Measurements from ENCODE around the gene PRICKLE4.

The PRICKLE4 gene

DNA sequence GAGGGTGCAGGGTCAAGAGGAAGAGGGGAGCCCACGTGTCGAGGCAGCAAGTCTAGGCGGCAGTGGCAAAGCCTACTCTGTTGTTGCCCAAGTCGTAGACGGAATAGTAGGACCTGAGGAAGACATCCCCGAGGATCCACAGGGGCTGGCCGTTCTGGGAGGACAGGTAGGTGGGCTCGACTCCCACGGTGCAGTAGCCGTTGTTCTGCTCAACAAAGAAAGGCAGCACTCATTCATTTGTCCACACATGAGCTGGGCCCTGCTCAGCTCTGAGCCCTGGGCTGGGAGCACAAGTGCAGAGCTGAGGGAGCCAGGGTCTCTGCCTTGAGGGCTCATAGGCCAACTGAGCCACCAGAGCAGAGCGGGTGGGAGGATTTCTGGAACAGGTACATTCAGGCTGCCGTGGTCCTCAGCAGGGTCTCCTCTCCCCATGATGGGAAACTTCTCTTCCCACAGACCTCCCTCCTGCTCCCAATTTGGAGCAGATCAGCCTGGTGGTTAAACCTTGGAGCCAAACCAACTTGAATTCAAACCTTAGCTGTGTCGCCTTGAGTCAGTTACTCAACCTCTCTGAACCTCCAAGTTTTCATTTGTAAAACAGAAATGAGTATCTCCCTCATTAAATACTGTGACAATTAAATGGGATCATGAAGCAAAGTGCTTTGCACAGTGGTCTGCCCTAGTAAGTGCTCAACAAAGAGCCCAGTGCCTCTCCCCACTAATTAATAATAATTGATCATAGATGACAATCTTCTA lies 43.6 kb upstream of the PRICKLE4 start:
- Histone ChIP-seq H3K9ac (ENCODE audit: low read length) (no peak overlapping the region), H3K4me3 (ENCODE audit: low read length) (no peak overlapping the region), H3K9me3 (ENCODE audit: control insufficient read depth, low read depth, low read length) (no peaks in the 10 kb centered on the region), H3K27ac (ENCODE audit: low read length) (no peak overlapping the region), H3K27me3 (ENCODE audit: control insufficient read depth, insufficient read depth, low read length) (peaks cover 12% of the 10 kb centered on the region), H3K4me1 (ENCODE audit: control insufficient read depth, low read depth, low read length) (peaks cover 15% of the 10 kb centered on the region), H3K36me3 (ENCODE audit: control insufficient read depth, low read depth, low read length) (no peaks in the 10 kb centered on the region)

DNA sequence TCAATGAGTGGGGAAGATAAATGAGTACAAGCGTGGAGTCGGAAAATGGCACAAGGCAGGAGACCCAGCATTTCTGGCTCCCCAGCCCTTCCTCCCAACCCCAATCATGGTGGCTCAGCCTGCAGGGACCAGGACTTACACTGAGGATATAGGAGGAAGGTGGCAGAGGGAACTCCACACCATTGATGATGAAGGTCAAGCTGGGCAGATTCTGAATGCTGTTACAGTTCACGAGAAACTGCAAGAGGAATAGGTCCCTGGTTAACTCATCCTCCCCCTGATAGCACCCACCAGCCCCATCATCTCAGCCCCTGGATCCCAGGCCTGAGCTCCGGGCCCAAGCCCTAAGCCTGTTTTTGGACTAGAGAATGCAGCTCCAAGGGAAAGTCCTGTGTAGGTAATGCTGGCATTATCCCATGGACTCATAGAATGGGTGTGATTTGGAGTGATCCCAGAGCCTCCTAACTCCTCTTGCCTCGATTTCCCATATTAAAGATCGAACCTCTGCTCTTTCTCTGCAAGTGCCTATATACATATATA lies 42.9 kb upstream of the PRICKLE4 start:
- H3K9me3 ChIP-seq (ENCODE audit: control insufficient read depth, low read depth, low read length) = no peaks in the 10 kb centered on the region
- H3K9ac ChIP-seq (ENCODE audit: low read length) = no peak overlapping the region
- peaks cover 12% of the 10 kb centered on the region for H3K4me1 ChIP-seq (ENCODE audit: control insufficient read depth, low read depth, low read length)
- H3K27ac ChIP-seq (ENCODE audit: low read length) = no peak overlapping the region
- no peak overlapping the region for H3K4me3 ChIP-seq (ENCODE audit: low read length)
- H3K36me3 ChIP-seq (ENCODE audit: control insufficient read depth, low read depth, low read length) = no peaks in the 10 kb centered on the region
- H3K27me3 ChIP-seq (ENCODE audit: control insufficient read depth, insufficient read depth, low read length) = peaks cover 9% of the 10 kb centered on the region

DNA sequence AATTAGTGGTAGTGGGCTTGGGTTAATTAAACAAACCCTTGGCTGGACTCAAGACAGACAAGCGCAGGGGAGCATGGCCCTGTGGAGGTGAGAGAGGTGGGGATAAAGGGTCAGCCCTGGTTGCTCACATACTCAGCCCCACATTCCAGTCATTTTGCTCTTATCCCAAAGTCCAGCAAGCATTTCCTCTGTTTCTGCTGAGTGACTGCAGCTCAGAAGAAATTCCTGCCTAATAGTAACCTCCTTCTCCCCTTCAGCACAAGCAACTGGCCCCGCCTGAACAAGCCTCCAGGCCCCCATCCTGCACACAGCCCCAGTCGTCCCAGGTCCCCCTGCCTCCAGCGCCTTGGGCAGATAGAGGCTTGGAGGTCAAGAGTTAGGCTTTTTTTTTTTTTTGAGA lies 41.5 kb upstream of the PRICKLE4 start:
- Histone ChIP-seq H3K4me3 (ENCODE audit: low read length) (no peak overlapping the region), H3K36me3 (ENCODE audit: control insufficient read depth, low read depth, low read length) (no peaks in the 10 kb centered on the region), H3K9me3 (ENCODE audit: control insufficient read depth, low read depth, low read length) (no peaks in the 10 kb centered on the region), H3K9ac (ENCODE audit: low read length) (no peak overlapping the region), H3K27me3 (ENCODE audit: control insufficient read depth, insufficient read depth, low read length) (no peaks in the 10 kb centered on the region), H3K4me1 (ENCODE audit: control insufficient read depth, low read depth, low read length) (peaks cover 4% of the 10 kb centered on the region), H3K27ac (ENCODE audit: low read length) (no peak overlapping the region)

DNA sequence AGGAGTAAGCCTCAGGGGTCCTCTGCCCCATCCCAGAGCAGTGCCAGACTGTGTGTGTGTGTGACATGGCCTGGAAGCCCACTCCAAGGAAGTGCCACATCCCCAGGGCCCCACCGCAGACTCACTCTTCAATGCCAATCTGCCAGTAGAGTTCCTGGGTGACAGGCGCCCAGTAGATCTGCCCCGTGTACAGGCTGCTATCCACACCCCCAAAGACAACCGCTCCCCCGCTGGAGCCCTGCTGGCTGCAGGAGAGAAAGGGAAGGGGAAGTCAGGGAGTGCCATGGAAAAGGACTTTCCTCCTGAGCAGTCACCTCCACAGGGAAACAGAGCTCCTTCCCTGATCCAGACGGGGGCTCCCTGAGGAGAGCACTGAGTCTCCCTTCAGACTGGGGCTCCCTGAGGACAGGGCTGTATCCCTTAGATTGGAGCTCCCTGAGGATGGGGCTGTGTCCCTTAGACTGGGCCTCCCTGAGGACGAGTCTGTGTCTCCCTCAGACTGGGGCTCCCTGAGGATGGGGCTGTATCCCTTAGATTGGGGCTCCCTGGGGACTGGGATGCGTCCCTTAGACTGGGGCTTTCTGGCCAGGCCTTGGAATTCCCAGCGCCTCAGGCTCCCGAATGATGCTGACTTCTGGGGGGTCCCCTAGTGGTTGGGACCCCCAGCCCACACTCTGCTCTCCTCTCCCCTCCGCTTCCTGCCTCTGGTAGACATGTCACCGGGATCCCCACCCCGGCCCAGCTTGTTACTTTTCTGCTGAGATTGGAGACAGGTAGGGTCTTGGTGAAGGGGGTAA lies 40.0 kb upstream of the PRICKLE4 start:
- H3K4me3 ChIP-seq (ENCODE audit: low read length) = no peak overlapping the region
- no peaks in the 10 kb centered on the region for H3K9me3 ChIP-seq (ENCODE audit: control insufficient read depth, low read depth, low read length)
- H3K36me3 ChIP-seq (ENCODE audit: control insufficient read depth, low read depth, low read length) = no peaks in the 10 kb centered on the region
- no peaks in the 10 kb centered on the region for H3K27me3 ChIP-seq (ENCODE audit: control insufficient read depth, insufficient read depth, low read length)
- no peak overlapping the region for H3K9ac ChIP-seq (ENCODE audit: low read length)
- peaks cover 4% of the 10 kb centered on the region for H3K4me1 ChIP-seq (ENCODE audit: control insufficient read depth, low read depth, low read length)
- H3K27ac ChIP-seq (ENCODE audit: low read length) = no peak overlapping the region

DNA sequence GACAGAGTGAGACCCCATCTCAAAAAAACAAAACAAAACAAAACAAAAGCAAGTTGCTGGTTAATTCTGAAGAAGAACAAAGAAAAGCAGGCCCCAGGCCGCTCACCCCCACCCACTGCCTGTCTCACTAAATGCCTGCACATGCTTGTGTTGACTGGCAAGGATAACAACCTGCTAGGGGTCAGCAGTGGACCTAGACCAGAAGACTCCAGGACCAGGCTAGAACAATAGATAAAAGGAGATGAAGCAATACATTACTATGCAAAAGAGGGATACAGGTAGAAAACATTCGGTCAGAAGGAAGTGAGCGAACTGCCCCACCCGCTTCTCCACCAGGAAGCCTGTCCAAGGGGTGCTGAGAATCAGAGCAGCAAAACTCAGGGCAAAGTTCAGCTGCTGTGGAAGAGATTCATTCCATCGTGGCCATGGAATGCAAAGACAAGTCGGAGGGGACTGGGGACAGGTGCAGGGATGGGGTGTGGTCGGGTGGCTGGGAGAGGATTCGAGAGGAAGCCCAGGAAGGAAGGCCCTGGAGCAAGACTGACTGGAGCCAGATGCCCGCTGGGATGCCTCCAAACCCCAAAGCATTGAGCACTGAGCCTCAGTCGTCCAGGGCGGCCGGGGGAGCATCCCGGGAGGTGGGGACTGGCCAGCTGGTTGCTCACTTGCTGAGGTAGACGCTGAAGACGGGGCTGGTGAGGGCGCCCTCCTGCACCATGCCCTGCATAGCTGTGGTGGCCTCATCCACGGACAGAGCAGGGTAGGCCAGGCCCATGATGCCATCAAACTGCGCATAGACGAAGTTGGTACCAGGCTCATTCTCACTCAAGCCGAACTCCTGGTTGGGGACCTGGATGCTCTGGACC lies 38.7 kb upstream of the PRICKLE4 start:
- no peak overlapping the region for H3K9ac ChIP-seq (ENCODE audit: low read length)
- no peaks in the 10 kb centered on the region for H3K36me3 ChIP-seq (ENCODE audit: control insufficient read depth, low read depth, low read length)
- no peak overlapping the region for H3K27ac ChIP-seq (ENCODE audit: low read length)
- H3K4me1 ChIP-seq (ENCODE audit: control insufficient read depth, low read depth, low read length) = no peaks in the 10 kb centered on the region
- H3K27me3 ChIP-seq (ENCODE audit: control insufficient read depth, insufficient read depth, low read length) = no peaks in the 10 kb centered on the region
- no peak overlapping the region for H3K4me3 ChIP-seq (ENCODE audit: low read length)
- H3K9me3 ChIP-seq (ENCODE audit: control insufficient read depth, low read depth, low read length) = no peaks in the 10 kb centered on the region

DNA sequence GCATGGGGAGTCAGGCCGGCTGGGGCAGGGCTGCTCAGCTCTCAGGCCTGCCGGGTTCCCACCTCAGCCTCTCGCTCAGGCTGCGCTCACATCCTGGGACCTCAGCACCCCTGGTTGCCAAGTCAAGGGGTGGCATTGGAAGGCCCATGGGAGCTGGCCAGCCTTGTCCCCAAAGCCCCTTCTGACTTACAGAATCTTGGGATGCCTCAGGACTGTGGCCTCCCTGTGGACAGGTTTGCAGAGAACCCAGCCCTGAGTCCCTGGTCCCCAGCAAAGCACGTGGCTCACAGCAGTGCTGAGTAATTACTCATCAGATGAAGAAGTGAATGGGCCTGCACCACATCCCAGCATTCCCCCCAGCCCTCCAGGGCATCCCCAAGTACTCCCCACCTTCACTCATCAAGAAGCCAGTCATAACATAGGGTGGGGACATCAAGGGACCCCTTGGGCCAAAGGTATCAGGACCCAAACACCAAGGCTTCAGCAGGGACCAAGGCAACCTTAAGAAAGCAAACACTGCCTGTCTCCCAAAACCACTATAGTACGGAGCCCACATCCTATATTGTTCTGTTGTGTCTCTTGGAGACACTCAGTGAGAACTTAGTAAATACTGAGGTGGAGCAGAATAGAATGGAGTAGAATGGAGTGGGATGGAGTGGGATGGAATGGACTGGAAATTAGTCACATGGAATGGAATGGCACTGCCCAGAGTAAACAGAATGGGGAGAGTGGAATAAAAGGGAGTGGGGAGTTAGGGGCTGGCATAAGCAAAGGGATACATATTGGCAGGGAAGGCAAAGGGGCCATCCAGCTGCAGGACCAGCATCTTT lies 37.0 kb upstream of the PRICKLE4 start:
- Histone ChIP-seq H3K9ac (ENCODE audit: low read length) (no peak overlapping the region), H3K27me3 (ENCODE audit: control insufficient read depth, insufficient read depth, low read length) (no peaks in the 10 kb centered on the region), H3K4me3 (ENCODE audit: low read length) (no peak overlapping the region), H3K36me3 (ENCODE audit: control insufficient read depth, low read depth, low read length) (no peaks in the 10 kb centered on the region), H3K9me3 (ENCODE audit: control insufficient read depth, low read depth, low read length) (no peaks in the 10 kb centered on the region), H3K27ac (ENCODE audit: low read length) (no peak overlapping the region), H3K4me1 (ENCODE audit: control insufficient read depth, low read depth, low read length) (no peaks in the 10 kb centered on the region)

DNA sequence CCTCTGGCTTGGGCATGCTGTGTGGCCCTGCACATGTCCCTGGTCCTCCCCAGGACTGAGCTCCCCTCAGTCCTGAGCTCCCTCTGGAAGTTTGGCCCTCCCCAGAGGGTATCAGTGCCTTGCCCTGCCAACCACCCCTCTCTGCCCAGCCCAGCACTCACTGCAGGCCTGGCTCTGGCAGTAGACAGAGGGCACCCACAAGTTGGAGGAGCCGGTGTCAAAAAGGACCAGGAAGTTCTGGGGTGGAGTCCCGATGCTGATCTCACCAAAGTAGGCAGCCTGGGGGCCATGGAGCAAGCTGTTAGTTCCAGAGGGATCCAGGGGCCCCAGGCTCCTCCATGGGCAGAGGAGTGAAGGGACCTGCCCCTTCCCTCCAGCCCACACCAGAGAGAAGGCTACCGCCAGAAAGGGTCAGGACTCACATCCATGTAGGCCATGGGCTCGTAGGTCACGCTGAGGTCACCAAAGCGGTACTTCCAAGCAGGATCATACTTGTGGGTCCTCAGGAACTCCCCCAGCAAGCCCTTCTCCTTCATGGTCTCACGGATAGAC lies 36.3 kb upstream of the PRICKLE4 start:
- H3K36me3 ChIP-seq (ENCODE audit: control insufficient read depth, low read depth, low read length) = no peaks in the 10 kb centered on the region
- no peak overlapping the region for H3K27ac ChIP-seq (ENCODE audit: low read length)

DNA sequence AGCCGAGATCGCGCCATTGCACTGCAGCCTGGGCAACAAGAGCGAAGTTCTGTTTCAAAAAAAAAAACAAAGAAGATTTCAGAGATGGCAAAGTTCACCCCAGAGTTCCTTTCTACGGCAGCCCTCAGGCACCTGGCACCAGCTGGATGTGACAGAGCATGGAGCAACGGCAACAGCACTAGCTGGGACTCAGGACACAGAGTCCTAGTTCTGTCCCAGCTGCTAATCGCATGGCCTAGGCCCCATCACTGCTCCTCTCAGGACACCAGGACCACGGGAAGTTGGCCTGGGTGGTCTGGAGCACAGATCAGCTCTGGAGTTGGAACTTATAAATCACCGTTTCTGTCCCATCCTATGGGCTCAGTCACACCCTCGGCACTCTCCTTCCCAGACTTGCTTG lies 34.5 kb upstream of the PRICKLE4 start:
- Histone ChIP-seq H3K4me1 (ENCODE audit: control insufficient read depth, low read depth, low read length) (no peaks in the 10 kb centered on the region), H3K27ac (ENCODE audit: low read length) (no peak overlapping the region), H3K9ac (ENCODE audit: low read length) (no peak overlapping the region), H3K9me3 (ENCODE audit: control insufficient read depth, low read depth, low read length) (no peaks in the 10 kb centered on the region), H3K4me3 (ENCODE audit: low read length) (no peak overlapping the region), H3K27me3 (ENCODE audit: control insufficient read depth, insufficient read depth, low read length) (no peaks in the 10 kb centered on the region), H3K36me3 (ENCODE audit: control insufficient read depth, low read depth, low read length) (no peaks in the 10 kb centered on the region)

More for the DNA sequence above, 36.3 kb upstream of the PRICKLE4 start:
- H3K27me3 ChIP-seq (ENCODE audit: control insufficient read depth, insufficient read depth, low read length) = no peaks in the 10 kb centered on the region
- H3K9ac ChIP-seq (ENCODE audit: low read length) = no peak overlapping the region
- no peaks in the 10 kb centered on the region for H3K9me3 ChIP-seq (ENCODE audit: control insufficient read depth, low read depth, low read length)
- H3K4me3 ChIP-seq (ENCODE audit: low read length) = no peak overlapping the region
- no peaks in the 10 kb centered on the region for H3K4me1 ChIP-seq (ENCODE audit: control insufficient read depth, low read depth, low read length)

DNA sequence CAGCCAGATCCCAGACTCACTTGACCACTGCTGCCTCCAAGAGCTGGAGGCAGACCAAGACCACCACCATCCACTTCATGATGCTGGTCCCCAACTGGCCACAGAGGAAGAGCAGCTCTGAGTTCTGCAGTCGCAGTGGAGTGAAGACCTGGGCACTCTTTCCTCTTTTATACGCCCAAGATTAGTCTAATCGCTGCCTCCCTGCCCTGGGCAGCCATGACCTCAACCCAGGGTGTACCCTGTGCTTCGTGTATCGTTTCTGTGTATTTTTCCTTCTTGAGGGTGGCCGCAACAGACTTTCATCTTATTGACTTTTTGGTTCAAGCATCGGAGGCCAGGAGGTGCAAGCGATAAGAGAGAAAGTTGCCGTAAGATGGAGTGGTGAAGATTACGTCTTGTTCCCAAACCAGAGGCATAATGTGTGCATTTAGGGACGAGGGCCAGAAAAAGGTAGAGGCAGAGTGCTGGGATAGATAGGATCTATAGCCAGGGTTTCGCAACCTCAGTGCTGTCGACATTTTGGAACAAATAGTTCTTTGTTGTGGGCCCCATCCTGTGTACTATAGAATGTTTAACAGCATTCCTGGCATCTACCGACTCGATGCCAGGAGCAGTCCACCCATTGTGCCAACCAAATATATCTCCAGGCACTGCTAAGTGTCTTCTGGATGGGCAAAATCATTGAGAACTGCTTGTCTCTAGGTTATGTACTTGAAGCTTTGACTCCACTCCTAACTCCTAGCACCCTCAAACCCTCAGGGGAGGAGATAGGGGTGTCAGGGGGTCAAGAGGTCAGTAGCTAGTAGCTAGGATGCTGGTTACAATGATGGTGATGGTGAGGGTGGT lies 33.1 kb upstream of the PRICKLE4 start, which contains the start of gene PGC:
Gene PGC (minus strand): TSS at position 142 of the 846 bp plus-strand sequence. CDS start 63 bp downstream, at position 79.
- H3K9ac ChIP-seq (ENCODE audit: low read length) = no peak within 1 kb of the TSS
- no peaks in the 10 kb centered on the region for H3K4me1 ChIP-seq (ENCODE audit: control insufficient read depth, low read depth, low read length)

DNA sequence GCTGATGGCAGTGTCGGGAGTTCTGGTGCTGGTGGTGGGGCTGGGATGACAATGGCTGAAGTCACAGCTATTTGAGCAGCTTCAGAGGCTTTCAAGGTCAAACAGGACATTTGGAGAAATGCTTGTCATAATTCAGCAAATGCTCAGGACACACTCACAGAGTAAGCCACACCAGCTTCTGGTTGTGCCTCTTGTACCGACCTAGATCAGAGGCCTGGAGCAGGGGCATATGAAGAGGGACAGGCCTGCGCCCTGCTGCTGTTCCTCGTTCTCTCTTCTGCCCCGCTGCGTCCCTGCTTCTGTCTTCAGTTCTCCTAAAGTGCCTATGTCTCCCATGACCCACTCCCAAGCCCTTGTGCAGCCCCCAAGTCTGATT lies 32.5 kb upstream of the PRICKLE4 start:
- Histone ChIP-seq H3K4me3 (ENCODE audit: low read length) (no peak overlapping the region), H3K36me3 (ENCODE audit: control insufficient read depth, low read depth, low read length) (no peaks in the 10 kb centered on the region), H3K27ac (ENCODE audit: low read length) (no peak overlapping the region), H3K27me3 (ENCODE audit: control insufficient read depth, insufficient read depth, low read length) (no peaks in the 10 kb centered on the region), H3K4me1 (ENCODE audit: control insufficient read depth, low read depth, low read length) (no peaks in the 10 kb centered on the region), H3K9me3 (ENCODE audit: control insufficient read depth, low read depth, low read length) (no peaks in the 10 kb centered on the region), H3K9ac (ENCODE audit: low read length) (no peak overlapping the region)

More for the DNA sequence above, 33.1 kb upstream of the PRICKLE4 start, which contains the start of gene PGC:
- Histone ChIP-seq H3K36me3 (ENCODE audit: control insufficient read depth, low read depth, low read length) (no peaks in the 10 kb centered on the region), H3K27ac (ENCODE audit: low read length) (no peak within 1 kb of the TSS), H3K9me3 (ENCODE audit: control insufficient read depth, low read depth, low read length) (no peaks in the 10 kb centered on the region), H3K27me3 (ENCODE audit: control insufficient read depth, insufficient read depth, low read length) (no peaks in the 10 kb centered on the region), H3K4me3 (ENCODE audit: low read length) (no peak within 1 kb of the TSS)
